Prostate gland (tissue), 2 donors: ENCODE measurements around the gene SPRR1A. TPM values are rescaled to one million over a fixed set of nuclear protein-coding genes. Genes with fewer than 3 reads are reported as not detected.

ENCODE experiments used
- DNase-seq: peaks from one replicate; pipeline ENCODE4 v3.0.0-alpha.2; 2019; ENCODE audit warnings: low spot score
- H3K27ac ChIP-seq, 2 donors: fragments of 200-600 bp; sonication (generic); 2 replicates each; pipeline ENCODE4 v1.5.1; 2017 to 2019
- H3K27me3 ChIP-seq: fragments of 200-600 bp; sonication (generic); replicated peaks from 2 replicates; pipeline ENCODE4 v1.5.1; 2019; ENCODE audit not compliant: insufficient read depth
- H3K36me3 ChIP-seq, 2 donors: fragments of 200-600 bp; sonication (generic); 1 replicate in 1 of 2; 2 replicates in 1 of 2; pipeline versions ENCODE4 v1.5.1 to v1.8.1; 2017 to 2019
- H3K4me1 ChIP-seq: fragments of 200-600 bp; sonication (generic); replicated peaks from 2 replicates; pipeline ENCODE4 v1.5.1; 2019
- H3K4me3 ChIP-seq, 2 donors: fragments of 200-600 bp; sonication (generic); 2 replicates each; pipeline ENCODE4 v1.5.1; 2017 to 2019
- H3K9me3 ChIP-seq: fragments of 200-600 bp; sonication (generic); 2 replicates; pipeline ENCODE4 v1.5.1; 2017
- CTCF ChIP-seq, 4 experiments: fragments of 200-600 bp in 2 of 4; fragments of 450-650 bp in 2 of 4; sonication (generic) in 2 of 4; IDR thresholded peaks; 1 replicate in 3 of 4; 2 replicates in 1 of 4; pipeline ENCODE4 v1.5.1; 2016 to 2019; ENCODE audit warnings: antibody characterized with exemption in 4 of 4, mild to moderate bottlenecking in 2 of 4, moderate library complexity in 2 of 4
- POLR2A ChIP-seq: fragments of 450-650 bp; IDR thresholded peaks from one replicate; pipeline ENCODE4 v1.6.1; 2016; ENCODE audit warnings: antibody characterized with exemption, mild to moderate bottlenecking
- POLR2AphosphoS5 ChIP-seq: sonication (generic); formaldehyde crosslinking; IDR thresholded peaks from one replicate; pipeline ENCODE4 v1.6.1; 2017; ENCODE audit warnings: antibody characterized with exemption
- WGBS: methylation state at CpG from one replicate; pipeline ENCODE4 v1.1.5; 2018; 5-methylcytosine and 5-hydroxymethylcytosine counted together
- intact Hi-C: fragments of 100-400 bp; cut with DNase I; formaldehyde crosslinking; loops from one replicate; pipeline ENCODE4 v1.14.2; 2022
- total RNA-seq, 2 donors: library from RNA; depleted of rRNA; stranded (reverse); fragments of >200 nt; gene quantifications; one replicate each; pipeline ENCODE4 v1.1.0, GENCODE V29; 2016

Gene SPRR1A
- total RNA-seq, 2 donors from 2014 or later, result not detected

DNA sequence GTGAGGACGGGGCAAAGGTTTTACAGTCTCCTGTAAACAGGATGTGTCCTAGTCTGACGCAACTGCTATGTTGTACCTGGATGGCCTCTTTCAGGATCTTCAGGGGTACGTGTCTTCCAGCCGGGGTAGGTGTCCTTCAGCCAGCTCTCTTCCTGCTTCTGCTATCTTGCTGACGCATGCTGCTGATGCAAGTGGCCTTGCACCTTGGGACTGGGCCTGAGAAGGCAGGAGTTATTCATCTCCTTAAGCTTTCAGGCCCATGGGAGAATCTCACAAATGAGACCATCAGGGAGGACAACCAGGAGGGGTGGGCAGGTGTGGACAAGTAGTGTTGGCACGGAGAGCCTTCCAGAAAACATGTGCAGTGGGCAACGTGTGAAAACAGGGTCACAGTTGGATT is 39.2 kb downstream of the SPRR1A start:
- H3K36me3 ChIP-seq, result no peaks in the 10 kb centered on the region
- H3K27me3 ChIP-seq, result no peaks in the 10 kb centered on the region
- H3K4me1 ChIP-seq, result no peaks in the 10 kb centered on the region
- no peak for TF ChIP-seq POLR2AphosphoS5
- no peak for TF ChIP-seq CTCF (IDR thresholded peaks at IDR 0.05)
- TF ChIP-seq POLR2A, result no peak
- H3K4me3 ChIP-seq, result no peak overlapping the region
- H3K9me3 ChIP-seq, result no peaks in the 10 kb centered on the region
- no peak for DNase-seq
- no peak overlapping the region for H3K27ac ChIP-seq
- intact Hi-C loops, result no loop called here
- WGBS, result 84% methylated on average over 7 of the region's 7 CpGs

- TF ChIP-seq POLR2AphosphoS5 (no peak), CTCF (IDR thresholded peaks at IDR 0.05) (no peak)
- intact Hi-C loops, result no loop called here
- H3K27ac ChIP-seq, result no peak overlapping the region
- no peaks in the 10 kb centered on the region for H3K9me3 ChIP-seq
- H3K4me1 ChIP-seq, result no peaks in the 10 kb centered on the region
- no peaks in the 10 kb centered on the region for H3K36me3 ChIP-seq
- H3K4me3 ChIP-seq, result no peak overlapping the region
- 95% methylated on average over 1 of the region's 1 CpG for WGBS
- DNase-seq, result no peak
- H3K27me3 ChIP-seq, result no peaks in the 10 kb centered on the region
Measured at GRCh38 chr1:153024413-153024812, 40.5 kb downstream of the SPRR1A start.

GRCh38 chr1:153025797-153026196 is 41.9 kb downstream of the SPRR1A start:
- TF ChIP-seq POLR2AphosphoS5 (no peak), POLR2A (no peak), CTCF (IDR thresholded peaks at IDR 0.05) (no peak)
- H3K36me3 ChIP-seq, result no peaks in the 10 kb centered on the region
- no peaks in the 10 kb centered on the region for H3K9me3 ChIP-seq
- DNase-seq, result no peak
- intact Hi-C loops, result no loop called here
- no peak overlapping the region for H3K4me3 ChIP-seq
- no peak overlapping the region for H3K27ac ChIP-seq
- 50% methylated on average over 1 of the region's 1 CpG for WGBS
- H3K27me3 ChIP-seq, result no peaks in the 10 kb centered on the region
- H3K4me1 ChIP-seq, result no peaks in the 10 kb centered on the region

- Histone ChIP-seq H3K4me1 (no peaks in the 10 kb centered on the region), H3K4me3 (no peak overlapping the region), H3K36me3 (no peaks in the 10 kb centered on the region), H3K27ac (no peak overlapping the region), H3K27me3 (no peaks in the 10 kb centered on the region), H3K9me3 (no peaks in the 10 kb centered on the region)
- WGBS, result 76% methylated on average over 1 of the region's 1 CpG
- intact Hi-C loops, result no loop called here
- DNase-seq, result no peak
- TF ChIP-seq CTCF (IDR thresholded peaks at IDR 0.05) (no peak), POLR2AphosphoS5 (no peak), POLR2A (no peak)
Measured at GRCh38 chr1:153028766-153029165, 44.9 kb downstream of the SPRR1A start.

DNA sequence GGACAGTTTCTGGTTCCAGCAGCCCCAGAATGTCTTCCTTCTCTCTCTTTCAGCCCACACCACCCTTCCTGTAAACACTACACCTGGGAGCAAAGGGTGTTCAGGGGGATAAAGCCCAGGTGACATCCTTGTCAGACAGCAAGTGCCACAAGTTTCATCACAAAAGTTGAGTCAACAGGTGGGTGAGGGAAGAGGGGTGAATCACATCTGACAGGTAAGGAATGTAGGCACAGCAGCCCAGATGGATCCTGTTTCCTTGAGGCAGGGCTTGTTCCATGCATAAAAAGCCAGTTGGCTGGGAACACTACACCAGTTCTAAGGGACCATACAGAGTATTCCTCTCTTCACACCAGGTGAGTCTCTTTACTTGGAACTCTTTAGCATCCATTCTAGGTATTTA is 47.0 kb downstream of the SPRR1A start, which contains the start of gene SPRR1B:
Gene SPRR1B (plus strand): TSS at position 309 of the 400 bp plus-strand sequence. CDS start 1,143 bp downstream, outside the sequence.
- Histone ChIP-seq H3K36me3 (no peaks in the 10 kb centered on the region), H3K4me1 (no peaks in the 10 kb centered on the region), H3K9me3 (no peaks in the 10 kb centered on the region), H3K27me3 (no peaks in the 10 kb centered on the region), H3K4me3 (no peak within 1 kb of the TSS), H3K27ac (no peak within 1 kb of the TSS)
- intact Hi-C loops, result no loop called here
- TF ChIP-seq CTCF (IDR thresholded peaks at IDR 0.05) (no peak), POLR2A (no peak), POLR2AphosphoS5 (no peak)
- no peak for DNase-seq
